ENCODE measurements around the gene RAD51C.
"Not testable (repeated sequence)": the region's sequence is repeated elsewhere in the genome, so short reads cannot be mapped to it uniquely, and the experiment has no call there.

Gene RAD51C

GRCh38 chr17:58747674-58748073, 55.3 kb downstream of the RAD51C start:
- no peak for DNase-seq

GRCh38 chr17:58749627-58750026, 57.2 kb downstream of the RAD51C start:
- DNase-seq = not testable (repeated sequence)

- DNase-seq = no peak
These were observed 60.6 kb downstream of the RAD51C start for GRCh38 chr17:58753026-58753425.

- no peak for DNase-seq
These were observed 62.8 kb downstream of the RAD51C start for GRCh38 chr17:58755269-58755576.

- peak; percentile 44 for DNase-seq
These were observed 63.3 kb downstream of the RAD51C start, which contains the start of gene PPM1E for GRCh38 chr17:58755577-58756245. Gene PPM1E (plus strand): TSS chr17:58755854.

GRCh38 chr17:58756246-58757161, 64.1 kb downstream of the RAD51C start:
- DNase-seq = no peak

- DNase-seq = no peak
These were observed 64.8 kb downstream of the RAD51C start for GRCh38 chr17:58757162-58757613.

- no peak for DNase-seq
These were observed 66.5 kb downstream of the RAD51C start for GRCh38 chr17:58758890-58759289.

- no peak for DNase-seq
These were observed 67.1 kb downstream of the RAD51C start for GRCh38 chr17:58759522-58759921.

- DNase-seq = no peak
These were observed 67.8 kb downstream of the RAD51C start for GRCh38 chr17:58760248-58760647.

GRCh38 chr17:58763263-58763662, 70.9 kb downstream of the RAD51C start:
- DNase-seq = no peak

- DNase-seq = no peak
These were observed 72.0 kb downstream of the RAD51C start for GRCh38 chr17:58764373-58764772.

GRCh38 chr17:58778482-58778881, 86.1 kb downstream of the RAD51C start:
- DNase-seq = not testable (repeated sequence)

GRCh38 chr17:58779446-58779845, 87.0 kb downstream of the RAD51C start:
- DNase-seq = no peak

GRCh38 chr17:58783380-58783779, 91.0 kb downstream of the RAD51C start:
- DNase-seq = no peak

- no peak for DNase-seq
These were observed 92.7 kb downstream of the RAD51C start for GRCh38 chr17:58785097-58785496.
